Measurements from ENCODE around the gene FOXK1. TPM values are rescaled to one million over a fixed set of nuclear protein-coding genes. Genes with fewer than 3 reads are reported as not detected.

The FOXK1 gene
- total and polyA plus RNA-seq, 9 of the 15 experiments (the other 6 are each of a cell fraction or from before 2014, with no cell fraction given), result 0.32 to 45.5 (median 8.1) TPM

DNA sequence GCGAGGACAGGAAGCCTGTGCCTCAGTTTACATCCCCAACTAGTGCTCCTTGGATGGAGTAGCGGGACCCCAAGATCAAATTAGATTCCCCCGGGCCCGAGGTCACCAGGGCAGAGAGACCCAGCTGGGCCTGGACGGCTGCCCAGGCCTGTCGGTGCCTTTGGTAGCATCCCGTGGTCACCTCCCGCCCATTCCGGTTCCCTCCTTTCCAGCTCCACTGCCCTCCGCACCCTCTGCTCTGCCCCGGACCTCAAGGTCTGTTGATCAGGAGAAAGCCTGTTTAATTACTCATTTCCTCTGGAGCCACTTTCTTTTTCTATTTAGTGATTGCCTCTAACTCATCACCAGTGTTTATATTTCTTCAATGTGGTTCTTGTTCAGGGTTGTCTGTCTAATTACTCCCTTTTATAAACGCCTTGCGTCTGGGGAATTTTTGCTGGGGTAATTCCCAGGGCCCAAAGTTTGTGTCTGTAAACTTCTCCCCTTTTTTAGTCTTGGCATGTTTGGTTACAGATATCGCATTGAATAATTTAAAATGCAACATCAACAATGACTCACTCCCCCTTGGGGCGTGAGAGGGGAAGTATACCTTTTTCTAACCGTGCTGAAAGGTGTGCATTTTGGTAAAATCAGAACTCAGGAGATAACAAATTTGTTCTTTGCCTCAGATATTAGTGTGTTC, 1.9 kb downstream of the FOXK1 start (continued):
- TF ChIP-seq BRD9 (IDR thresholded peaks at IDR 0.05; ENCODE audit: low read depth, partially characterized antibody) (no peak), ZNF133 (CRISPR knock-in tag; IDR thresholded peaks at IDR 0.05) (no peak)

DNA sequence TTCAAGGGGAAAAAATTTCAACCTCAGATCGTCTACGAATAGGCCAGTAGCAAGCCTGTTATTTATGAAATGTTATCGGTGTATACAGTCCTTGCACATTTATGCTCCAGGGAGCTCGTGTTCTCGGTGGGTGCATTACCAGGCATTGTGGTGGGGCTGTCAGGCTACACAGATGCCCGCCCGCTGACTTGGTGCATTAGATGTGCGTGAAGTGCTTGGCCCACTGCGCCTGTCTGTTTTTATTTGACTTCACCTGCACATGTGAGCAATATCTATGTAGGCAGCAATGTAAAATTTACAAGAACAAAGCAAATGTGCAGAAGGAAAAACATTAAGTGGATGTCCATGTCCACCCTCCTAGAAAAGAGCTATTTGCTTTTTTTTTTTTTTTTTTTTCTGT, 2.8 kb downstream of the FOXK1 start:
- no peak overlapping the region for H2AFZ ChIP-seq (ENCODE audit: low read depth, low read length)
- peaks cover 19% of the 10 kb centered on the region; the same call in 2 of the 3 replicates for H3K36me3 ChIP-seq (ENCODE audit: control insufficient read depth, insufficient read depth, low read length)
- peaks cover 70% of the 10 kb centered on the region for H3K79me2 ChIP-seq (ENCODE audit: control insufficient read depth, insufficient read depth, low read length)
- no peak overlapping the region for H3K9ac ChIP-seq (ENCODE audit: insufficient read depth in 1 of 2, low read depth in 2 of 2, low read length in 2 of 2)
- H3K9me1 ChIP-seq (ENCODE audit: control insufficient read depth, insufficient read depth, low read length), result no peaks in the 10 kb centered on the region
- WGBS (ENCODE audit: insufficient coverage, low coverage, missing lambda C conversion rate), result 75% methylated on average over 9 of the region's 9 CpGs
- intact Hi-C loops (cut with micrococcal nuclease), result loop anchor here (5.0 kb wide), 1 partner anchor 52 kb away; no protein-coding TSS in a partner anchor
- ChIA-PET POLR2A (interaction anchor here (0.6 to 1.0 kb wide), 4 partner anchors 54 to 1083 kb away, joined by 3 to 4 read pairs (median 4); no protein-coding TSS in a partner anchor), CTCF (ENCODE audit: low intra/inter-chr PET ratio) (interaction anchor here (0.6 to 0.8 kb wide), 2 partner anchors 43 to 79 kb away, joined by 4 read pairs; no protein-coding TSS in a partner anchor)
- H4K20me1 ChIP-seq (replicated peaks; ENCODE audit: control insufficient read depth, insufficient read depth, low read length), result peaks cover 53% of the 10 kb centered on the region
- peaks cover 18 to 41% of the 10 kb centered on the region in 2 experiments; a peak in 4 of 5 replicates for H3K4me1 ChIP-seq (replicated peaks in 1 of 2; ENCODE audit: control insufficient read depth in 2 of 2, insufficient read depth in 2 of 2, low read length in 2 of 2)
- in situ Hi-C loops (cut with MboI), result no loop called here
- no TSS peak for BruUV-seq (replicated peaks)
- DNase-seq (ENCODE audit: extremely low read depth in 1 of 4, low spot score in 3 of 4) (no peak), FAIRE-seq (no peak), ATAC-seq (no peak)
- no peaks in the 10 kb centered on the region for H3K27me3 ChIP-seq (ENCODE audit: control insufficient read depth in 2 of 2, insufficient read depth in 2 of 2, low read length in 2 of 2)
- no peak overlapping the region for H3K4me3 ChIP-seq
- no peak overlapping the region for H3K27ac ChIP-seq (ENCODE audit: extremely low read depth, low read depth, low read length)
- no peak overlapping the region for H3K4me2 ChIP-seq (ENCODE audit: insufficient read depth, low read length)
- no peaks in the 10 kb centered on the region for H3K9me3 ChIP-seq (replicated peaks; ENCODE audit: control insufficient read depth, insufficient read depth, low read depth, low read length)
- TF ChIP-seq REST (IDR thresholded peaks at IDR 0.05; ENCODE audit: borderline replicate concordance) (no peak), REST (CRISPR knock-in tag; IDR thresholded peaks at IDR 0.05; ENCODE audit: low read depth) (no peak), KLF6 (CRISPR knock-in tag; IDR thresholded peaks at IDR 0.05; ENCODE audit: borderline replicate concordance) (no peak), KAT7 (CRISPR knock-in tag; IDR thresholded peaks at IDR 0.05; ENCODE audit: borderline replicate concordance) (no peak)

Measured in K562 (cell line).